Lung (tissue), 12 donors: Measurements from ENCODE around the gene RGMA. TPM values are rescaled to one million over a fixed set of nuclear protein-coding genes. Genes with fewer than 3 reads are reported as not detected.
A peak's percentile ranks its signal among the peaks of the same experiment; 100 is the strongest.

Experiments
- ATAC-seq: fragments of 200-7000 bp; cut with Tn5 transposase; one replicate; pipeline ENCODE4 v1.9.1; 2020; ENCODE audit warnings: moderate number of reproducible peaks; ENCODE audit not compliant: insufficient read depth, low FRiP score
- DNase-seq, 3 donors: peaks; one replicate each; pipeline ENCODE4 v3.0.0-alpha.2; 2013 to 2017
- H3K27ac ChIP-seq, 2 donors: one replicate each; pipeline ENCODE4 v1.5.1; 2013; ENCODE audit warnings: mild to moderate bottlenecking in 2 of 2, moderate library complexity in 2 of 2, control low read depth in 1 of 2, inconsistent platforms in 1 of 2, low read depth in 1 of 2, low read length in 1 of 2
- H3K27me3 ChIP-seq, 3 donors: one replicate each; pipeline ENCODE4 v1.5.1; 2013; ENCODE audit warnings: low read length in 2 of 3; ENCODE audit not compliant: control insufficient read depth in 3 of 3, insufficient read depth in 3 of 3
- H3K36me3 ChIP-seq, 4 donors: one replicate each; pipeline ENCODE4 v1.5.1; 2013; ENCODE audit warnings: low read length in 4 of 4, mild to moderate bottlenecking in 1 of 4, moderate library complexity in 1 of 4; ENCODE audit not compliant: control insufficient read depth in 4 of 4, insufficient read depth in 4 of 4
- H3K4me1 ChIP-seq, 5 donors: one replicate each; pipeline ENCODE4 v1.5.1; 2013; ENCODE audit warnings: low read length in 5 of 5, mild to moderate bottlenecking in 2 of 5, moderate library complexity in 1 of 5; ENCODE audit not compliant: control insufficient read depth in 5 of 5, insufficient read depth in 5 of 5
- H3K4me3 ChIP-seq: one replicate; pipeline ENCODE4 v1.5.1; 2013; ENCODE audit warnings: mild to moderate bottlenecking, control low read depth, moderate library complexity
- H3K9ac ChIP-seq, 2 donors: one replicate each; pipeline ENCODE4 v1.5.1; 2013; ENCODE audit warnings: low read length in 2 of 2, control low read depth in 1 of 2; ENCODE audit not compliant: insufficient read depth in 1 of 2
- H3K9me3 ChIP-seq, 4 donors: one replicate each; pipeline ENCODE4 v1.5.1; 2013; ENCODE audit warnings: low read length in 3 of 4, mild to moderate bottlenecking in 1 of 4, moderate library complexity in 1 of 4; ENCODE audit not compliant: control insufficient read depth in 4 of 4, insufficient read depth in 3 of 4
- CTCF ChIP-seq: IDR thresholded peaks from 2 replicates; pipeline ENCODE4 v1.5.1; 2012; ENCODE audit warnings: mild to moderate bottlenecking; ENCODE audit errors: control extremely low read depth, extremely low read depth
- WGBS, 2 donors: extraction: QIAGEN DNeasy Blood & Tissue Kit; methylation state at CpG; one replicate each; pipeline ENCODE4 v1.1.7; 2013; 5-methylcytosine and 5-hydroxymethylcytosine counted together
- polyA plus RNA-seq, 2 donors: library from polyadenylated mRNA; stranded (reverse); fragments of 200-250 nt; gene quantifications; one replicate each; pipeline ENCODE4 v1.2.1, GENCODE V29; 2013
- total RNA-seq, 2 donors: library from RNA; depleted of rRNA in 1 of 2; stranded (reverse); fragments of >200 nt in 1 of 2; gene quantifications; one replicate each; pipeline ENCODE4 v1.2.1, GENCODE V29; 2014 to 2021
- donor health status: control.
- donor health status: control.
- donor health status: Bipolar disorder and iron deficiency.
- donor health status: healthy.
- donor health status: DM: yes; HTN: yes; CAD: no.

RGMA gene
- total and polyA plus RNA-seq, 4 donors: 2.3 to 11.3 (median 5.0) TPM

- 50 to 60% methylated on average over 8 of the region's 8 CpGs for WGBS, 2 donors
- Histone ChIP-seq H3K9ac (no peak overlapping the region), H3K36me3 (peaks cover 0 to 34% (median 3%) of the 10 kb centered on the region in 4 donors), H3K4me1 (peaks cover 0 to 9% (median 4%) of the 10 kb centered on the region in 5 donors), H3K27ac (no peak overlapping the region), H3K27me3 (no peaks in the 10 kb centered on the region), H3K9me3 (peaks cover 0 to 4% (median 0%) of the 10 kb centered on the region in 4 donors), H3K4me3 (no peak overlapping the region)
- DNase-seq: no peak
- no peak for ATAC-seq
- no peak for TF ChIP-seq CTCF
Measured at GRCh38 chr15:93049233-93049632, 39.8 kb downstream of the RGMA start.

- DNase-seq (peak; percentile 58 to 82 (median 69)), ATAC-seq (no peak)
- Histone ChIP-seq H3K27me3 (no peaks in the 10 kb centered on the region), H3K4me1 (peaks cover 0 to 9% (median 4%) of the 10 kb centered on the region in 5 donors), H3K36me3 (peaks cover 0 to 34% (median 3%) of the 10 kb centered on the region in 4 donors), H3K9ac (no peak overlapping the region), H3K9me3 (peaks cover 0 to 4% (median 0%) of the 10 kb centered on the region in 4 donors), H3K4me3 (no peak overlapping the region), H3K27ac (no peak overlapping the region)
- no peak for TF ChIP-seq CTCF
- 26 to 37% methylated on average over 16 of the region's 16 CpGs for WGBS, 2 donors
Measured at GRCh38 chr15:93048759-93049161, 40.3 kb downstream of the RGMA start.

GRCh38 chr15:93048426-93048721 lies 40.6 kb downstream of the RGMA start:
- no peak overlapping the region for H3K9ac ChIP-seq
- H3K27me3 ChIP-seq: no peaks in the 10 kb centered on the region
- H3K36me3 ChIP-seq: peaks cover 0 to 34% (median 3%) of the 10 kb centered on the region in 4 donors
- WGBS, 2 donors: 78 to 81% methylated on average over 14 of the region's 14 CpGs
- DNase-seq: no peak
- H3K4me3 ChIP-seq: no peak overlapping the region
- TF ChIP-seq CTCF: no peak
- no peak for ATAC-seq
- H3K27ac ChIP-seq: no peak overlapping the region
- H3K9me3 ChIP-seq: peaks cover 0 to 4% (median 0%) of the 10 kb centered on the region in 4 donors
- peaks cover 0 to 9% (median 4%) of the 10 kb centered on the region in 5 donors for H3K4me1 ChIP-seq
